Measurements from ENCODE around the gene SLC24A3.

SLC24A3 gene

GRCh38 chr20:19336631-19337030 is 124.2 kb downstream of the SLC24A3 start:
- no peak for DNase-seq (ENCODE audit: low read depth in 4 of 4, low spot score in 1 of 4)

GRCh38 chr20:19338380-19338779 is 125.9 kb downstream of the SLC24A3 start:
- DNase-seq (ENCODE audit: low read depth in 4 of 4, low spot score in 1 of 4), result no peak

DNA sequence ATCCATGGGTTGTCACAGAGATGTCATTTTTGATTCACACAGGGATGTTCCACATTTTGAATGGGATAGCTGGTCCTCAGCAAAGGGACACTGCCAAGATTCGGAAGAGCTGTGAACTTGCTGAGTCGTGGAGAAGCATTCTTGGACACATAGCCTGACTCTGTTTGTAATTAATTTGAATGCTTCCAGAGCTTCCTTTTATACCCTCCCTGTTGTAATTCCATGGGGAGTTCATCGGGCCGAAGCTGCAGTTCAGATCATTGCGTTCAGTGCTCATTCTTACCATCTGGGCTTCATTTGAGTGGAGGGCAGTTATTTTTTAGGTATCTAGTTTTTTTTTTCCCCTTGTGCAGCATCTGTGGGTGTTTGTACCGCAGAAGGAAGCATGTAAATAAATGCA is 126.5 kb downstream of the SLC24A3 start:
- no peak for DNase-seq (ENCODE audit: low read depth in 4 of 4, low spot score in 1 of 4)

DNA sequence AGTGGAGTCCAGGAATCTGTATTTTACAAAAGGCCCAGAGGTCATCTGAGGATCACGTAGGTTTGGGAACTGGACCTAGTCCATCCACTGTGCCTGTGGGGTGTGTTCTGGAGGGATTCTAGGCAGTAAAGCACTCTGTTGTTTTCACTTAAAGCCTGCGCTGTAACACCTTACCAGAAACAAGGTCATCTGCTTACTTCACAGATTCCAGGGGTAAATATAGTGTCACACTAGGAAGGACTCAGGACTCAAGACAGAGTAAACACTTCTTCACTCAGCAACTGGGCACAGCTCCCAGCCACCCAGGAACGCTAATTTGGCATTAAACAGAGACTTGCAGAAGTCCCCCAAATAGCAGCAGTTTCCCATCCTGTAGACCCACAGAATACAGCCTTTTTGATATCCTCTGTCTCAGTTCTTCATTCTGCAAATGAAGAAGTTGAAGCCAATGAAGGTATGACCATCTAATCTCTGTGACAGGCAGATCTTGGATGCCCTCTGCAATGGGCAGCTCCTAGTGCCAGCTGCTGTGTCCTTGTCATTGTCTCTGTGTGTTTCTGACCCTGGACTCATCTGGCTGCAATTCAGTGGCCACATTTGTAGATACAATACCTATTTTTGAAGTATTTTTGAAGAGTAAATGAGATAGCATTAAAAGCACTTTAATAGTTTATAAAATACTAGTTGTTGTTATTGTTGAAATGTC is 129.1 kb downstream of the SLC24A3 start:
- DNase-seq (ENCODE audit: low read depth in 4 of 4, low spot score in 1 of 4), result no peak

DNA sequence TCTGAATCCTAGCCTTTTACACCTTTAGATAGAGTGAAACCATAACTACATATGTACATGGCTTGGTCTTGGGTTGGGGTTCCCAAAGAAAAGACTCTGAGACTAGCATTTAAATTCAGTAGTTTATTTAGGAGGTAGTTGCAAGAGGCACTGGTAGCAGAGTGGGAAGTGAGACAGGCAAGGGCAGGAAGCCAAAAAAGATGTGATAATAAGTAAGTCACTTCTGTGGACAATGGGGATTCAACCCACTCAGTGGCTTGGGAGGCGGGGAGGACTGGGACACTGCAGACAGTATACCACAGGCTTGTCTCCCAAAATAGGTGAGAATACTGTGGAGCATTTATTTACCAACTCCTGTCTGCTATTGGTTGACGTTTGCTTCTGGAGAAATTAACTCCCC is 131.9 kb downstream of the SLC24A3 start:
- no peak for DNase-seq (ENCODE audit: low read depth in 4 of 4, low spot score in 1 of 4)

DNA sequence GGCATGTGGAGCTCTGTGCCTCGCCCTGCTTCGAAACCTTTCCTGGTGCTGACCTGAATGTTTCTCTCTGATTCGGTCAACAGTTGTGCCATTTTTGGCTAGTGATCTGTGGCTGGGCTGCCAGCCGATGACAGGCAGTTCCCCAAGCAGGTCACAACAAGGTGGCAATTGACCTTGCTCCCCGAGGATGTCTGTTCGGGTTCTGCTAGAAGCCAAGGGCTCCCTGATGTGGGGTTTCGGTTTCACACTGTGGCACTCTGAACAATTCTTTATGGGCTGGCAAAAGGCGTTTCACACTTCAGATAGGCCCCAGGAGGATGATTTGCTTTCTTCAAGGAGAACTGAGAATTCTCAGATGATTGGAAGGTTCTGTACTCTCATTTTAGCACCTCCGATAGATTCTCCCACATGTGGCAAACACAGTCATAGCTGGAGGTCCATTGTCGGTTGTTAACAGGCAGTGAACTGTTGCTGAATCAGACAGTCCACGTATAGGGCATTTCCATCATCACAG is 135.6 kb downstream of the SLC24A3 start:
- DNase-seq (ENCODE audit: low read depth in 4 of 4, low spot score in 1 of 4), result no peak

GRCh38 chr20:19348582-19348981 is 136.1 kb downstream of the SLC24A3 start:
- DNase-seq (ENCODE audit: low read depth in 4 of 4, low spot score in 1 of 4), result no peak

DNA sequence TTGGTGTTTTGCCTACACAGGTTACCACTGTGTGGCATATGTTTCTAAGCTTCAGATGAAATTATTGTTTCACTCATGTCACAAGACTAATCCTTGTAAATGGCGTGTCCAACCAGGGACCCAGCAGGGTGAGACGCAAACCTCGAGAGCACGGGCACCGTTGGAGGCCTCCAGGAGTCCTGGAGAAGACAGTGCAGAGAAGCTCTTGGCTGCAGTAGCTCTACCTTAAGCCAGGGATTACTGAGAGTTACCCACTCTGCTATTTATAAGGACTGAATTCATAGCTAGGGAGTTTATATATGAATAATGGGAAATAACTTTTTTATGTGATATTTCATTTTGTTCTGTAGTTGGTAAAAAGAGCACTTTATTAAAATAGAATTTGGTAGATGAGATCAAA is 137.4 kb downstream of the SLC24A3 start:
- no peak for DNase-seq (ENCODE audit: low read depth in 4 of 4, low spot score in 1 of 4)

GRCh38 chr20:19351542-19351941 is 139.1 kb downstream of the SLC24A3 start:
- no peak for DNase-seq (ENCODE audit: low read depth in 4 of 4, low spot score in 1 of 4)

DNA sequence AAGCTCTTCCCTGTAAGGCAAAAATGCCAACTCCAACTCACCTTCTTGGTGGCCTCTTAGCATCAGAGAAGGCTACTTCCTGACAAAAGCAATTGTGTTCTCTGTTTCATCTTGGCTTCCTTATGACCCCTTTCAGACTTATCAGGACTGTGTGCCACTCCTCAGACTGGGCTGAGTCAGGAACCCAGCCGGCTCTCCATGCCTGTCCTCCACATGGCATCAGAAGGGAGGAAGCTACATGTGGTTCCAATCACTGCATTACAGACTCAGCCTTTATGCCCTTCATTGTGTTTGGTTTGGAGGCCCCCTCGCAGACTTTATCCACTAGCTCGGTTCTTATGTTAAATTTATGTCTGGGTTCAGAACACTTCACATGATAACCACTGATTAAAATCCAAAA is 142.5 kb downstream of the SLC24A3 start:
- no peak for DNase-seq (ENCODE audit: low read depth in 4 of 4, low spot score in 1 of 4)

- DNase-seq (ENCODE audit: low read depth in 4 of 4, low spot score in 1 of 4), result no peak
These were observed 149.3 kb downstream of the SLC24A3 start for GRCh38 chr20:19361790-19362189.

DNA sequence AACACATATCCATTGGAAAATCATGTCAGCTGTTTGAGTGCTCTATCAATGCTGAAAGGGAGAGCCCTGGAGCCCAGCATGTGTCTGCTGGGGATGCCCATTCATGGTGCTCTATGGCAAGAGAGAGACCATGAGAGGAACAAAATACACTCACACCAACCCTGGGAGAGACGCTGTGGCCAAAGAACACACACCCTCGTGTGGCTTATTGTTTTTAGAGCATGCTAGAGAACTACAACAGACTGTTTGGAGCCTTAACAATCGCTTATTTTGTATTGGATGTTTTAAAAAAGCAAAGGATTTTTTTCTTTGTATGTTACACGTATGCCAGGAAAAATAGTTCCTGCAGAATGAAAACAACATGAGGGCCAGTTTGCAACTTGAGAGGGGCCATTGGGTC is 151.0 kb downstream of the SLC24A3 start:
- no peak for DNase-seq (ENCODE audit: low read depth in 4 of 4, low spot score in 1 of 4)

- DNase-seq (ENCODE audit: low read depth in 4 of 4, low spot score in 1 of 4), result no peak
These were observed 155.1 kb downstream of the SLC24A3 start for GRCh38 chr20:19367591-19367990.

GRCh38 chr20:19368351-19368750 is 155.9 kb downstream of the SLC24A3 start:
- DNase-seq (ENCODE audit: low read depth in 4 of 4, low spot score in 1 of 4), result no peak

DNA sequence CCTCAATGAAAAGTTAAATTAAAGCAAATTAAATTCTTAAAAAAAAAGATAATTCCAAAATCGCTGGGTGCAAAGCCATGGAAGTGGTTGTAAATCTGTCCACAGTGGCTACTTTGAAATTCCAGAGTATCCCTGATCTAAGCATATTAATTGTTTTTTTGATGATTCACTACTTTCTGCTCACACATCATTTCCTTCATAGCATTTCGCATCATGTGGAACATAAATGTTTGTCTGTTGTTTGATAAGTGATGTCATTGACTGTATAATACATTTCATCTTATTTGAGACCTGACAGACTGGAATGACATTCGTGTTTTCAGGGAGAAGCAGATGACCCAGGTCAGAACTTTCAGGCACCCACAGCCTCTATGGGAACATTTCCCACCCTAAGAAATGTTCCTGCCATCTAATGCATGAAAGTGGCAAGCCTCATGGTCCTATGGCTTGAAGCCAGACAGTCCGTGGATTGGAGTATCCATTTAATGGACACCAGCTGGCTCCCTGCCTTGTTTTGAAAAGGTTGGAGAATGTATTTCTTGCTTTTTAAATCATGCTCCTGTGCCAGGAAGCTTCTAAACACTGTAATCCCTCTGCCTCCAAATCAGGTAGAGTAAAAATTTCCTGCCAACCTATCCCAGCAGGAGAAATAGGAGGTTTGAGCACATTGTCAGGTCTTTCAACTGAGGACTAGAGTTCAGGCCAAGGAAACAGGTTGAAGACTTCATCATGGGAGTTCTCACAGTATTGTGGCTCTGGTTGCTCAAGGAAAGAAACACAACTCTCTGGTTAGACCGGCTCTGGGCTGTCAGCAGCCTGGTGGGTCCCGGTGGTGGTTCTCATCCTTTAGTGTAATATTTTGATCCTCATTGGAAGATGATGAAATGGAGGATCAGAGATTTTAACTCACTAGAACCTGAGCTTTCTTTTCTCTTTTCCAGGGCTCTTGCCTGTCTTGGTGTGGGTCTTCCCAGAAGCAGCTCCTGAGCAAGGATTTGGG is 157.9 kb downstream of the SLC24A3 start:
- DNase-seq (ENCODE audit: low read depth in 4 of 4, low spot score in 1 of 4), result no peak

DNA sequence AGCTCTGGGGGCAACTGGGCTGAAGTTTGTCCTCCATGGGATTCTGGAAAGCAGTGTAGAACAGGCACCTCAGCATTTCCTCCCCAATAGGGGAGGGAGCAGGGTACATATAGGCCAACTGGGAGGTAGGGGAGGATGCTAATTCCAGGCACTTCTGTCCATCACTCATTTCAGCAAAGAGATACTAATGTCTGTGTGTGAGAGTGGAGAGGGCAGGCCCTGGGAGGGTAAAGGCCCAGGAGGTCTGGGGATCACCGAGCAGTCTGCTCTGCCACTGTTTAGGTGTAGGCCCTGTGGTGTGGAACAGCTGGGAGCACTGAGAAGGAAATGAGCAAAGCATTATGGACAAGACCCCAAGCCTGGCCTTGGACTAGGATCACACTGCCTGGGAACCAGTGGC is 158.7 kb downstream of the SLC24A3 start:
- DNase-seq (ENCODE audit: low read depth in 4 of 4, low spot score in 1 of 4), result no peak

- no peak for DNase-seq (ENCODE audit: low read depth in 4 of 4, low spot score in 1 of 4)
These were observed 161.8 kb downstream of the SLC24A3 start for GRCh38 chr20:19374216-19374615.

- no peak for DNase-seq (ENCODE audit: low read depth in 4 of 4, low spot score in 1 of 4)
These were observed 163.0 kb downstream of the SLC24A3 start for GRCh38 chr20:19375395-19375794.

DNA sequence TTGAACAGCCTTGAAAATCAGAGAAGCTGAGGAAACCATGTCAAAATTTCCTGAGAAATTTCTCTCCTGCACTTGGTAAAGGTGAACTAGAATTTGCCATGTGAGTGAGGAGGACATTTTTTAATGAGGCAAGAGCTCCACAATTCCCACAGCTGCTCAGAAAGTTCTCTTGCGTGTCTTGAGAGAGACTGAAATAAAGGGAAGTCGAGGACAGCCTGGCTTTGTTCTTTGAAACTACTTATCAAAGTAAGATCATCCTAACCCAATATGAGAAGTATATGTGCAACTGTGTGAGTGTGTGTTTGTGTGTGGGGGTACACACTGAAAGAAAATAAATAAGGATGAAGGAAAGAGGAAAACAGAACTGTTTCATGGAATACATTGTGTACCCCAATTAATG is 163.4 kb downstream of the SLC24A3 start:
- DNase-seq (ENCODE audit: low read depth in 4 of 4, low spot score in 1 of 4), result no peak

- no peak for DNase-seq (ENCODE audit: low read depth in 4 of 4, low spot score in 1 of 4)
These were observed 164.2 kb downstream of the SLC24A3 start for GRCh38 chr20:19376451-19377229.

- no peak for DNase-seq (ENCODE audit: low read depth in 4 of 4, low spot score in 1 of 4)
These were observed 165.6 kb downstream of the SLC24A3 start for GRCh38 chr20:19378058-19378457.

All from stimulated activated CD4-positive, alpha-beta T cell treated with anti-CD3 and anti-CD28 coated beads, Interleukin-1b, Interleukin-23, amount 100 ng/mL, for 24 hours (primary cell).